Endometrial microvascular endothelial cells (primary cell): ENCODE data around the gene GXYLT1. TPM values are rescaled to one million over a fixed set of nuclear protein-coding genes. Genes with fewer than 3 reads are reported as not detected.

Source experiments
- in situ Hi-C: cut with HindIII; loops from 2 replicates; pipeline ENCODE4 v1.10.0; 2017; ENCODE audit warnings: low sequenced_read_pairs, low pct_unique_long_range_greater_than_20kb; ENCODE audit errors: inconsistent ontology term
- total RNA-seq: library from RNA; depleted of rRNA; stranded (reverse); fragments of >200 nt; gene quantifications from one replicate; pipeline ENCODE4 v1.2.3, GENCODE V29; 2015; ENCODE audit errors: inconsistent ontology term

Gene GXYLT1
- total RNA-seq, 1 donor from 2014 or later: 23.5 TPM

DNA sequence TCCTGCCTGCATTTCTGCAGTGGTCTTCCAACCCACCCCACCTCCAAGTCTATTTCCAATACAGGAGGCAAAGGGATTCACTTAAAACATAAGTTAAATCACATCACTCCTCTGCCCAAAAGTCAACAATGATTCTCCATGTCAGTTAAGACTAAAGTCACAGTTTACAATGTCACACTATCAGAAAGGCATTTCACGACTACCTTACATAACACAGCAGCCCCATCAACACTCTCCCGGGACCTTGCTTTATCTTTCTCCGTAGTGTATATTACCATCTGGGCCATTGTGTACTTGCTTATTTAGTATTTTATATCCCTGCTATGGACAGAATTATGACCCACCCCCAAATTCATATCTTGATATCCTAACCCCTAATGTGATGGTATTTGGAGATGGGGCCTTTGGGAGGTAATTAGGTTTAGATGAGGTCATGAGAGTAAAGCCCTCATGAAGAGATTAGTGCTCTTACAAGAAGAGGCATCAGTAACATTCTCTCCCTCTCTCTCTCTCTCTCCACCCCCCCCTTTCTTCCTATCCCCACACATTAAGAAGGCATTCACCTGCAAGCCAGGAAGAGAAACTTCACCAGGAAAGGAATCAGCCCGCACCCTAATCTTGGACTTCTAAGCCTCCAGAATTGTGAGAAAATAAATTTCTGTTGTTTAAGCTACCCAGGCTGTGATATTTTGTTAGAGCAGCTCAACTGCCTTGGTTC lies 112.7 kb downstream of the GXYLT1 start:
- in situ Hi-C loops: no loop called here

Other genes starting within 250 kb of the GXYLT1 start
- gene YAF2, start 93.4 kb upstream of the GXYLT1 start, total RNA-seq: 11.7 TPM
- 8.2 TPM for gene ZCRB1, start 181.2 kb upstream of the GXYLT1 start, total RNA-seq
- 57.1 TPM for gene PPHLN1, start 181.3 kb upstream of the GXYLT1 start, total RNA-seq